22Rv1 (cell line): ENCODE data around the gene ARID1A.
A peak's percentile ranks its signal among the peaks of the same experiment; 100 is the strongest.

ENCODE experiments used
- H3K27ac ChIP-seq: fragments of 450-650 bp; 2 replicates; pipeline ENCODE4 v1.5.1; 2017
- CTCF ChIP-seq: fragments of 450-650 bp; IDR thresholded peaks from 2 replicates; pipeline ENCODE4 v1.5.1; 2017; ENCODE audit warnings: mild to moderate bottlenecking
- ZFX ChIP-seq: fragments of 450-650 bp; IDR thresholded peaks from 2 replicates; pipeline ENCODE4 v1.6.1; 2017; ENCODE audit warnings: antibody characterized with exemption, borderline replicate concordance

The ARID1A gene

GRCh38 chr1:26701266-26701994 lies 5.6 kb downstream of the ARID1A start:
- peak overlapping the region; percentile 100 for H3K27ac ChIP-seq
- TF ChIP-seq ZFX (no peak), CTCF (no peak)

- H3K27ac ChIP-seq = peak overlapping the region; percentile 100
Observed at GRCh38 chr1:26701995-26702679, 6.3 kb downstream of the ARID1A start.

GRCh38 chr1:26702680-26703038 lies 6.8 kb downstream of the ARID1A start:
- TF ChIP-seq CTCF (no peak), ZFX (no peak)
- H3K27ac ChIP-seq = peak overlapping the region; percentile 100

More at GRCh38 chr1:26701995-26702679, 6.3 kb downstream of the ARID1A start:
- no peak for TF ChIP-seq CTCF
- no peak for TF ChIP-seq ZFX

- TF ChIP-seq ZFX (no peak), CTCF (no peak)
- H3K27ac ChIP-seq = peak overlapping the region; percentile 100
Observed at GRCh38 chr1:26703478-26703877, 7.7 kb downstream of the ARID1A start.

- no peak for TF ChIP-seq ZFX
- TF ChIP-seq CTCF = no peak
- H3K27ac ChIP-seq = peak overlapping the region; percentile 100
Observed at GRCh38 chr1:26704629-26705028, 8.8 kb downstream of the ARID1A start.

GRCh38 chr1:26705227-26705626 lies 9.4 kb downstream of the ARID1A start:
- H3K27ac ChIP-seq = peak overlapping the region; percentile 100

GRCh38 chr1:26705788-26706311 lies 10.0 kb downstream of the ARID1A start:
- TF ChIP-seq ZFX (no peak), CTCF (no peak)
- H3K27ac ChIP-seq = peak overlapping the region; percentile 100
